ENCODE results near the gene MKNK2. TPM values are rescaled to one million over a fixed set of nuclear protein-coding genes. Genes with fewer than 3 reads are reported as not detected.
A peak's percentile ranks its signal among the peaks of the same experiment; 100 is the strongest.

MKNK2 gene
- total and polyA plus RNA-seq, 10 of the 15 experiments (the other 5 are each of a cell fraction or from before 2014, with no cell fraction given) = 9.6 to 365 (median 69.9) TPM

DNA sequence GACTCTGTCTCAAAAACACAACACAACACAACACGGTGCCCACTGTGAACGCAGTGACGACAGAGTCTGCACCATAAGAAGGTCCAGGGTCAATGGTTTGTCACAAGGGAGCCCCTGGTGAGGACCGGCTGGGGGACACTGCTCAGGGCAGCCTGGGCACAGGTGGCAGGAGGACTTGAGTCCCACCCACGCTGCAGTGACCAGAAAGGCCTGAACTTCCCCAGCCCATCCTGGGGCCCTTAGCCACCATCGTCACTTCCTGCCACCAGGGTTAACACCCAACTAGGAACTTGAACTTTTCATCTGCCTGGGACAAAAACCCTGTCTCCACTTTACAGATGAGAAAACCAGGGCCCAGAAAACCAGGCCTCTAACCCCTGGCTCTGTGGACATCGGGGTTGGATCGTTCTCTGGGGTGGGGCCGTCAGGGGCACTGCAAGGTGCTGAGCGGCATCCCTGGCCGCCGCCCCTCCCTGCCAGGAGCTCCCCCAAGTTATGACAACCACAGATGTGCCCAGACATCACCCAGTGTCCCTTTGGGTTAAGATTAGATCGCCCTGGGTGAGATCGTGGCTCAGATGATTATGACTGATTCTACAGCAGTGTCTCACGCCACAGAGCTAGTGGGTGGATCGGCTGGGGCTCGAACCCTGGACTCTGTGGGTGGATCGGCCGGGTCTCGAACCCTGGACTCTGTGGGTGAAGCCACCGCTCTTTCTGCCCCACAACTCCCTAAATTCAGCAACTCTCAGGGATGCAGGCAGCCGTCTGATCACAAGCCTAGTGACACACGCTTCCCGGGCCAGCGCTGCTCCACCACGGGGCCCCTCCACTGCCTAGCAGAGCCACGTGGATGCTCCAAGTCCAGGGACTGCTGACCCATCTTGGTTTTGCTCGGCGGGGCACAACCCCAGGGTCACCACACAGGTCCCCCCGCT lies 31.1 kb upstream of the MKNK2 start (continued):
- TF ChIP-seq, protein P1, sequence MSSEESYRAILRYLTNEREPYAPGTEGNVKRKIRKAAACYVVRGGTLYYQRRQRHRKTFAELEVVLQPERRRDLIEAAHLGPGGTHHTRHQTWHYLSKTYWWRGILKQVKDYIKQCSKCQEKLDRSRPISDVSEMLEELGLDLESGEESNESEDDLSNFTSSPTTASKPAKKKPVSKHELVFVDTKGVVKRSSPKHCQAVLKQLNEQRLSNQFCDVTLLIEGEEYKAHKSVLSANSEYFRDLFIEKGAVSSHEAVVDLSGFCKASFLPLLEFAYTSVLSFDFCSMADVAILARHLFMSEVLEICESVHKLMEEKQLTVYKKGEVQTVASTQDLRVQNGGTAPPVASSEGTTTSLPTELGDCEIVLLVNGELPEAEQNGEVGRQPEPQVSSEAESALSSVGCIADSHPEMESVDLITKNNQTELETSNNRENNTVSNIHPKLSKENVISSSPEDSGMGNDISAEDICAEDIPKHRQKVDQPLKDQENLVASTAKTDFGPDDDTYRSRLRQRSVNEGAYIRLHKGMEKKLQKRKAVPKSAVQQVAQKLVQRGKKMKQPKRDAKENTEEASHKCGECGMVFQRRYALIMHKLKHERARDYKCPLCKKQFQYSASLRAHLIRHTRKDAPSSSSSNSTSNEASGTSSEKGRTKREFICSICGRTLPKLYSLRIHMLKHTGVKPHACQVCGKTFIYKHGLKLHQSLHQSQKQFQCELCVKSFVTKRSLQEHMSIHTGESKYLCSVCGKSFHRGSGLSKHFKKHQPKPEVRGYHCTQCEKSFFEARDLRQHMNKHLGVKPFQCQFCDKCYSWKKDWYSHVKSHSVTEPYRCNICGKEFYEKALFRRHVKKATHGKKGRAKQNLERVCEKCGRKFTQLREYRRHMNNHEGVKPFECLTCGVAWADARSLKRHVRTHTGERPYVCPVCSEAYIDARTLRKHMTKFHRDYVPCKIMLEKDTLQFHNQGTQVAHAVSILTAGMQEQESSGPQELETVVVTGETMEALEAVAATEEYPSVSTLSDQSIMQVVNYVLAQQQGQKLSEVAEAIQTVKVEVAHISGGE (CRISPR knock-in tag; IDR thresholded peaks at IDR 0.05) = no peak
- TF ChIP-seq, protein P2, sequence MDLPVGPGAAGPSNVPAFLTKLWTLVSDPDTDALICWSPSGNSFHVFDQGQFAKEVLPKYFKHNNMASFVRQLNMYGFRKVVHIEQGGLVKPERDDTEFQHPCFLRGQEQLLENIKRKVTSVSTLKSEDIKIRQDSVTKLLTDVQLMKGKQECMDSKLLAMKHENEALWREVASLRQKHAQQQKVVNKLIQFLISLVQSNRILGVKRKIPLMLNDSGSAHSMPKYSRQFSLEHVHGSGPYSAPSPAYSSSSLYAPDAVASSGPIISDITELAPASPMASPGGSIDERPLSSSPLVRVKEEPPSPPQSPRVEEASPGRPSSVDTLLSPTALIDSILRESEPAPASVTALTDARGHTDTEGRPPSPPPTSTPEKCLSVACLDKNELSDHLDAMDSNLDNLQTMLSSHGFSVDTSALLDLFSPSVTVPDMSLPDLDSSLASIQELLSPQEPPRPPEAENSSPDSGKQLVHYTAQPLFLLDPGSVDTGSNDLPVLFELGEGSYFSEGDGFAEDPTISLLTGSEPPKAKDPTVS (IDR thresholded peaks at IDR 0.05; ENCODE audit: low read depth, low read length) = no peak
- no peak for TF ChIP-seq ZNF622 (IDR thresholded peaks at IDR 0.05)
- TF ChIP-seq ASH2L (IDR thresholded peaks at IDR 0.05; ENCODE audit: borderline replicate concordance, low read depth) = no peak
- peak; percentile 41 for TF ChIP-seq NR2C1 (IDR thresholded peaks at IDR 0.05)
- TF ChIP-seq ETV6 (conservative IDR thresholded peaks at IDR 0.05 in 1 of 2, IDR thresholded peaks at IDR 0.05 in 1 of 2; ENCODE audit: borderline replicate concordance in 1 of 2, low read depth in 1 of 2) = no peak
- TF ChIP-seq TARDBP (IDR thresholded peaks at IDR 0.05; ENCODE audit: borderline replicate concordance) = no peak
- TF ChIP-seq MTA2 (IDR thresholded peaks at IDR 0.05; ENCODE audit: low read depth) = no peak
- TF ChIP-seq, protein P3, sequence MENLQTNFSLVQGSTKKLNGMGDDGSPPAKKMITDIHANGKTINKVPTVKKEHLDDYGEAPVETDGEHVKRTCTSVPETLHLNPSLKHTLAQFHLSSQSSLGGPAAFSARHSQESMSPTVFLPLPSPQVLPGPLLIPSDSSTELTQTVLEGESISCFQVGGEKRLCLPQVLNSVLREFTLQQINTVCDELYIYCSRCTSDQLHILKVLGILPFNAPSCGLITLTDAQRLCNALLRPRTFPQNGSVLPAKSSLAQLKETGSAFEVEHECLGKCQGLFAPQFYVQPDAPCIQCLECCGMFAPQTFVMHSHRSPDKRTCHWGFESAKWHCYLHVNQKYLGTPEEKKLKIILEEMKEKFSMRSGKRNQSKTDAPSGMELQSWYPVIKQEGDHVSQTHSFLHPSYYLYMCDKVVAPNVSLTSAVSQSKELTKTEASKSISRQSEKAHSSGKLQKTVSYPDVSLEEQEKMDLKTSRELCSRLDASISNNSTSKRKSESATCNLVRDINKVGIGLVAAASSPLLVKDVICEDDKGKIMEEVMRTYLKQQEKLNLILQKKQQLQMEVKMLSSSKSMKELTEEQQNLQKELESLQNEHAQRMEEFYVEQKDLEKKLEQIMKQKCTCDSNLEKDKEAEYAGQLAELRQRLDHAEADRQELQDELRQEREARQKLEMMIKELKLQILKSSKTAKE (IDR thresholded peaks at IDR 0.05; ENCODE audit: low read depth, poor library complexity, severe bottlenecking) = no peak
- TF ChIP-seq IKZF2 (IDR thresholded peaks at IDR 0.05) = no peak; a peak in 1 of 4 replicates
- TF ChIP-seq EED (IDR thresholded peaks at IDR 0.05; ENCODE audit: low read depth) = no peak
- no peak for TF ChIP-seq NFYA (IDR thresholded peaks at IDR 0.05; ENCODE audit: borderline replicate concordance, low read depth, low read length)
- peak; percentile 19 for TF ChIP-seq MEF2B (IDR thresholded peaks at IDR 0.05; ENCODE audit: partially characterized antibody, poor library complexity, severe bottlenecking)
- no peak for TF ChIP-seq SREBF2 (IDR thresholded peaks at IDR 0.05; ENCODE audit: low read length)
- TF ChIP-seq CBX5 (IDR thresholded peaks at IDR 0.05; ENCODE audit: low read depth) = no peak
- TF ChIP-seq EP300 (IDR thresholded peaks at IDR 0.05; ENCODE audit: borderline replicate concordance in 1 of 2, control insufficient read depth in 1 of 2, low read depth in 2 of 2, low read length in 2 of 2) = no peak
- TF ChIP-seq RUNX3 (IDR thresholded peaks at IDR 0.05; ENCODE audit: low read length) = no peak; the same call in 1 of the 2 replicates
- peak; percentile 50 for TF ChIP-seq LARP7 (IDR thresholded peaks at IDR 0.05)
- 0 out of 2 replicates have a peak, but pooled peaks have one; percentile 55 for TF ChIP-seq GABPA (IDR thresholded peaks at IDR 0.05; ENCODE audit: low read depth)
- TF ChIP-seq YBX1 (IDR thresholded peaks at IDR 0.05) = no peak
- TF ChIP-seq, protein P4, sequence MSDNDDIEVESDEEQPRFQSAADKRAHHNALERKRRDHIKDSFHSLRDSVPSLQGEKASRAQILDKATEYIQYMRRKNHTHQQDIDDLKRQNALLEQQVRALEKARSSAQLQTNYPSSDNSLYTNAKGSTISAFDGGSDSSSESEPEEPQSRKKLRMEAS (IDR thresholded peaks at IDR 0.05; ENCODE audit: low read depth, low read length) = no peak
- no peak for TF ChIP-seq NFIC (IDR thresholded peaks at IDR 0.05; ENCODE audit: low read depth, low read length)
